NOMO-1 (cell line): ENCODE results near the gene SMAP1.

Experiments
- DNase-seq, 2 experiments: peaks; one replicate each; lab custom pipeline; 2025; ENCODE audit not compliant: unreplicated experiment in 2 of 2; lab: John Stamatoyannopoulos, UW

The SMAP1 gene

GRCh38 chr6:70676821-70677220 lies 9.1 kb downstream of the SMAP1 start:
- DNase-seq = no peak

GRCh38 chr6:70680396-70680795 lies 12.7 kb downstream of the SMAP1 start:
- no peak for DNase-seq

- peak in 1 of 2 experiments; percentile 3 for DNase-seq
These were observed 17.3 kb downstream of the SMAP1 start for GRCh38 chr6:70684794-70685493.

GRCh38 chr6:70685494-70686180 lies 18.0 kb downstream of the SMAP1 start:
- no peak for DNase-seq

DNA sequence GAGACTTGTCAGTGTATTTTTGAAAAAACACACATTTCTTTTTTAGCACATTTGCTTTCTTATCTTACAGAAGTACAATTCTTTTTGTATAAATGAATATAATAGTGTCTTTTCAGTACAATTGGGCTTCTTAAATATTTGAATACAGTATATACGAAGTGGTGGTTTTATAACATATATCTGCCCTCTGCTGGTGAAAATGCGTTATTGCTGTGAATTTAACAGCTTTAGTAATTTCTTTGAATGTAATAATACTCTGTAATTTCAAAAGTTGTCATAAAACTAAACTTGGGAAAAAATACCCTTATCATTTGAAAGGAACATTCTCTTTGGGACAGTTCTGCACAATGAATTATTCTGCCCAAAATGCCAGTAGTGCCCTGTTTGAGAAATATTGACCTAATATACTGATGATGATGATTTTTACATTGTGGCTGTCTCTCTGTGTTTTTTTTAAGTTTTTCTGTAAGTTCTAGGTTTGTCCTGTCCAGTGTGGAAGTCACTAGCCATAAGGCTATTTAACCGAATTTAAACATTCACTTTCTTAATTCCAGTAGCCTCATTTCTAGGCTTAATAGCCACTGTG lies 19.0 kb downstream of the SMAP1 start:
- peak in 1 of 2 experiments; percentile 33 for DNase-seq

GRCh38 chr6:70693887-70694286 lies 26.2 kb downstream of the SMAP1 start:
- no peak for DNase-seq

- no peak for DNase-seq
These were observed 26.7 kb downstream of the SMAP1 start for GRCh38 chr6:70694371-70694770.

- no peak for DNase-seq
These were observed 33.5 kb downstream of the SMAP1 start for GRCh38 chr6:70700922-70701876.

DNA sequence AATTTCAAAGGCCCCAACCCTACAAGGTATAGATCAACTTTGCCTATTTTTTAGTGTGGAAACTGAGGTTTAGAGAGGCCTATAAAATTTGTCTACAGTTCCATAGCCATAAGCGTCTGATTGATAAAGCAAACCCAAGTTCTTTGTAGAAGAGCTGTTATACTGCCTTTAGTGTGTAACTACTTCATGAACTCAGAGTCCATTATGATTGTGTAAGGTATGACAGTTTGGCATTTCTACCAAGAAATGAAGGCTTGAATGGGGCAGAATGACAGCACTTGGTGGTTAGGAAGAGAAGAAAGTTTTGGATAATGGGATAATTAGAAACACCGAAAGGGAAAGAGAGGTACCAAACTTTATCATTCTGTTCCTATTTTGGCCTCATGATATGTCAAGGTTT lies 38.1 kb downstream of the SMAP1 start:
- DNase-seq = no peak

DNA sequence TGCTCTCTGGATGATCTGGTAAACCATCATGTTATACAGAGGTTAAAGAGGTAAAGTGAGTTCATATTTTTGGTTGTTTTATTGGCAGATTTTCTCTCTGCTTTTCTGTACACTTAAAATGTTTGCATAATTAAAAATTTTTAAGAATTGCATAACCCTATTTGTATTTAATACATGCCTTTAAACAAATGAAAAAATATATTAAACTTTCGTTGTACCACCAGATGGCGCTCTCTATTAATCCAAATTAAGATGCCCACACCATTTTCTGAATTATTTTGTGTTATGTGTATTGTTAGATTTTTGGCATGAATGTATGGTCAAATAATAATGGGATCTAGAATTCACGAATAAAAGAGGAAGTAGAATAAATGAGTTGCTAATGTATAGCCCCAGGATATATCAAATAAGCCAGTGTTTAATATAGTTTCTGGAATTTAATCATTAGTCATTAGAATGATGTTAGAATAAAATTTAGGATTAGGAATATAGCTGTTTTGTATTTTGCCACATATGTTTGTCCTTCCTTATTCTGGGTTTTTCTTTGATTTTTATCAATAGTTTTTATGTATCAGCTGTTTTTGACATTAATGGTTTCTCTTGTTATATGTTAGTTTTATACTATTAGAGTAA lies 38.9 kb downstream of the SMAP1 start:
- DNase-seq = peak in 1 of 2 experiments; percentile 40

- DNase-seq = no peak
These were observed 40.2 kb downstream of the SMAP1 start for GRCh38 chr6:70707893-70708292.

GRCh38 chr6:70708448-70708847 lies 40.8 kb downstream of the SMAP1 start:
- no peak for DNase-seq

GRCh38 chr6:70709826-70710225 lies 42.1 kb downstream of the SMAP1 start:
- no peak for DNase-seq

GRCh38 chr6:70714716-70715257 lies 47.1 kb downstream of the SMAP1 start:
- DNase-seq = no peak

DNA sequence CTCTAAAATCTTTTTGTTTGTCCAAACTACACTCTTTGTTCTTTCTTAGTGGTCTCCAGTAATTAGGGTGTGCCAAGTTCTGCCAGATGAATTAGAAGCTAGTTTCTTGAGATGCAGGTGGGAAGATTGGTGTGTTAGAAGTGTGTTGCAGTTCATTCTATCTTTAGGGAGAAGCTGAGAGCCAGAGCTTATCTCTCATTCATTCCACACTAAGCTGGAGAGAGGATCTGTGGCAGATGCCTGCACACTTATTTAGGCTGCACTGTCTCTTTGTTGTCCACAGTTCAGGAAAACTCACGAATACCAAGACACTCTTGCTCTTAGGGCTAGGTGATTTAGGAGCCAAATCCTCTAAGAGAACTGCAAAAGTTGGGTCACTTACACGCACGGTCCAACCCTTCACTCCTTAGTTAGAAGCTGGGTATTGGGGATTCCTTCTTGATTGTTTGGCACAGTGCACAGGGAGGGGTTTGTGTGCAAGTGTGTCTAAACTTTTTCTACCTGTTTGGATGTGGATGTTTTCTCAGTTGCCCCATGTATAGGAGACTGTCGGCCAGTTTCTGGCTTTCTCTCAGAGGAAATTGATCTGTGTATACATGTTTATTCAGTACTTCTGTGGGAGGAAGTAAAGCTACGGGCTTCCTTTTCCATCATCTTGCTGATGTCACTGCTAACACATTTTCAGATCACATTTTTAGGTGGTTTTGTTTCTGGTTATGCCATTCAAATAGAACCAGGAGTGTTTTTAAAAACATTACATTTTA lies 49.5 kb downstream of the SMAP1 start:
- DNase-seq = no peak

DNA sequence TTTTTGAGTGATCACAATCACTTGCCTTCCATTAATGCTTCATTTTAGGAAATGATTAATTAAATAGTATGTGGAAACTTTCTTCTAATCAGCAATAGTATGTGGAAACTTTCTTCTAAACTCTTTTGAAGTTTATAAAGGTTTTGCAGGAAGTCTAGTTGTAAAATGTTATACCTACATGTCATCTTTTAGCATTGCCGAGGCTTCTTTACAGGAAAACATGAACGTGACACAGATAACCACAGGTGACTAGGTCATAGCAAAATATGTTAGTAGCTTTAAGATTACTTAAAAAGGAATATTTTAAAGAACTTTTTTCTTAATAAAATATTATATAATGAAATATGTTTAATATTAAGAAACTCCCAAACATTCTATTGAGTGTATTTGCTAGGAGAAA lies 56.8 kb downstream of the SMAP1 start:
- no peak for DNase-seq

DNA sequence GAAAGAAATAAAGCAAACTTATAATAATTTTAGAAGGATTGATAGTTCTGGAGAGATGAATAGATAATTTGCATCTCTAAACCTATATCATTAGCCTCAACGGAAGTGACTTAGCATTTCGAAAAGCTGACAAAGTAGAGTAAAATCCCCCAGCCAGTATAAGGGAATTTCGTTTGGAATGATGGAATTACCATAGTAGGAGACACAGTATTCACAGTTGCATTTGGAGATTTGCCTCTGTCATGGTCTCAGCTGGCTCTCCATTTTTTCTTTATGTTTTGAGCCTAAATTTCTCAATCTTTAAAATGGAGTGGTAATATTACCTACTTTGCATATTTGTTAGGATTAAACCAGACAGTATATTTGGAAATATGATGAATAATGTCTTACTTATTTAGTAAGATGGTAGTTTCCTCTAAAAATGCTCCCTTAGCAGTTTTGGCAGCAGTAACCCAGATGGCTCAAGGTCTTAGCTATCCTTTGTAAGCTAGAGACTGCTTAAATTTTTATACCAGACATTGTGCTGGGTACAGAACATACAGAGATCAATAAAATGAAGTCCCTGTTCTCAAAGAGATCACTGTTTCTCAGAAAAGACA lies 58.2 kb downstream of the SMAP1 start:
- DNase-seq = no peak

- DNase-seq = no peak
These were observed 66.7 kb downstream of the SMAP1 start for GRCh38 chr6:70734381-70734780.

DNA sequence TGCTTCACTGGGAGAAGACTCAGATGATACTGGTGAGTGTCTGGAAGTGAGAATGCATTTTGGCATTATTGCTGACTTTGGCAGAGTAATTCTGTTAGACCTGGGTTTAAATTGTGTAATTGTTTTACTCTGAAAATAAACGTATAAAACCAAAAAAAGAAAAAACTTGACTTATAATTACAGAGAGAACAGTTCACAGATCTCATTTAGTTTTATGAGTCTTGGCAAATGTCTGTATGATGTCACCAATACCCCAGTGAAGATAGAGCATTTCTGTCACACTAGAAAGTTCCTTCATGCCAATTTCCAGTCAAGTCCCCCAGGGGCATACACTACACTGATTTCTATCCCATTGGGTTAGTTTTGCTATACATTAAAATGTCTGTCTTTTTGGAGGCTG lies 67.3 kb downstream of the SMAP1 start:
- no peak for DNase-seq
